GM19452 (cell line): ENCODE results near the gene SNTG2.
"Not testable (repeated sequence)": the region's sequence is repeated elsewhere in the genome, so short reads cannot be mapped to it uniquely, and the experiment has no call there.

Experiments
- ATAC-seq: cut with Tn5 transposase; IDR thresholded peaks from one replicate; pipeline ENCODE4 v1.9.1; 2021; ENCODE audit not compliant: unreplicated experiment

Gene SNTG2

GRCh38 chr2:1402064-1402463 is 451.4 kb downstream of the SNTG2 start:
- ATAC-seq = no peak

- ATAC-seq = no peak
Observed at GRCh38 chr2:1403565-1403964, 452.9 kb downstream of the SNTG2 start.

- ATAC-seq = no peak
Observed at GRCh38 chr2:1405124-1405523, 454.5 kb downstream of the SNTG2 start.

- no peak for ATAC-seq
Observed at GRCh38 chr2:1405967-1406366, 455.3 kb downstream of the SNTG2 start.

GRCh38 chr2:1406434-1406833 is 455.8 kb downstream of the SNTG2 start:
- ATAC-seq = no peak

GRCh38 chr2:1407950-1408675 is 457.5 kb downstream of the SNTG2 start:
- ATAC-seq = no peak

GRCh38 chr2:1413156-1413710 is 462.6 kb downstream of the SNTG2 start, which contains the start of gene TPO:
Gene TPO, plus strand, starts transcription at chr2:1413463. Its CDS starts 946 bp downstream, at chr2:1414409.
- no peak for ATAC-seq

GRCh38 chr2:1414121-1414520 is 463.5 kb downstream of the SNTG2 start:
- ATAC-seq = no peak

- not testable (repeated sequence) for ATAC-seq
Observed at GRCh38 chr2:1414901-1415300, 464.3 kb downstream of the SNTG2 start.

- no peak for ATAC-seq
Observed at GRCh38 chr2:1415501-1415900, 464.9 kb downstream of the SNTG2 start.
